ENCODE data around the gene CACNB1. TPM values are rescaled to one million over a fixed set of nuclear protein-coding genes. Genes with fewer than 3 reads are reported as not detected.

Gene CACNB1
- total RNA-seq, 2 experiments from 2014 or later, result 14.9 to 15.5 TPM

GRCh38 chr17:39139561-39139960 lies 57.9 kb downstream of the CACNB1 start:
- Mint-ChIP-seq H3K36me3 (ENCODE audit: low read depth) (peaks cover 23% of the 10 kb centered on the region), H3K27me3 (no peaks in the 10 kb centered on the region), H3K4me1 (ENCODE audit: low read depth) (peaks cover 3% of the 10 kb centered on the region), H3K4me3 (no peak overlapping the region), H3K9me3 (no peaks in the 10 kb centered on the region), H3K27ac (no peak overlapping the region)
- ChIA-PET POLR2A (interaction anchor here (0.9 kb wide), 1 partner anchor 47 kb away, joined by 3 read pairs; no protein-coding TSS in a partner anchor), CTCF (interaction anchor here (1.2 kb wide), 1 partner anchor 13 kb away, joined by 3 read pairs; no protein-coding TSS in a partner anchor)
- no peak for TF ChIP-seq CTCF (IDR thresholded peaks at IDR 0.05)
- ATAC-seq (ENCODE audit: poor library complexity), result no peak
- peaks cover 4% of the 10 kb centered on the region for H3K4me1 ChIP-seq (ENCODE audit: insufficient read depth, low read length)
- H3K27ac ChIP-seq (ENCODE audit: low read depth in 1 of 2, low read length in 2 of 2), result no peak overlapping the region
- no peaks in the 10 kb centered on the region for H3K27me3 ChIP-seq (ENCODE audit: control insufficient read depth in 1 of 2, insufficient read depth in 2 of 2, low read length in 2 of 2)
- H3K9me3 ChIP-seq (ENCODE audit: control insufficient read depth in 1 of 2, insufficient read depth in 1 of 2, low read length in 2 of 2), result no peaks in the 10 kb centered on the region
- no peaks in the 10 kb centered on the region for H3K36me3 ChIP-seq (ENCODE audit: insufficient read depth, low read length)
- DNase-seq, result no peak
- no peak overlapping the region for H3K4me3 ChIP-seq (ENCODE audit: low read length)
- intact Hi-C loops (cut with DNase I, micrococcal nuclease), result no loop called here

- H3K4me1 ChIP-seq (ENCODE audit: insufficient read depth, low read length), result peaks cover 2% of the 10 kb centered on the region
- Mint-ChIP-seq H3K4me1 (ENCODE audit: low read depth) (no peaks in the 10 kb centered on the region), H3K4me3 (no peak overlapping the region), H3K27me3 (no peaks in the 10 kb centered on the region), H3K36me3 (ENCODE audit: low read depth) (peaks cover 23% of the 10 kb centered on the region), H3K27ac (no peak overlapping the region), H3K9me3 (no peaks in the 10 kb centered on the region)
- no peak for TF ChIP-seq CTCF (IDR thresholded peaks at IDR 0.05)
- H3K4me3 ChIP-seq (ENCODE audit: low read length), result no peak overlapping the region
- POLR2A ChIA-PET, result no interaction called here
- CTCF ChIA-PET, result interaction anchor here (1.2 kb wide), 1 partner anchor 14 kb away, joined by 3 read pairs; no protein-coding TSS in a partner anchor
- intact Hi-C loops (cut with DNase I, micrococcal nuclease), result no loop called here
- ATAC-seq (ENCODE audit: poor library complexity) (no peak), DNase-seq (no peak)
- no peaks in the 10 kb centered on the region for H3K9me3 ChIP-seq (ENCODE audit: control insufficient read depth in 1 of 2, insufficient read depth in 1 of 2, low read length in 2 of 2)
- no peak overlapping the region for H3K27ac ChIP-seq (ENCODE audit: low read depth in 1 of 2, low read length in 2 of 2)
- no peaks in the 10 kb centered on the region for H3K36me3 ChIP-seq (ENCODE audit: insufficient read depth, low read length)
- H3K27me3 ChIP-seq (ENCODE audit: control insufficient read depth in 1 of 2, insufficient read depth in 2 of 2, low read length in 2 of 2), result no peaks in the 10 kb centered on the region
Measured at GRCh38 chr17:39139161-39139511, 58.3 kb downstream of the CACNB1 start.

- intact Hi-C loops (cut with DNase I, micrococcal nuclease), result no loop called here
- POLR2A ChIA-PET, result no interaction called here
- Histone ChIP-seq H3K27me3 (ENCODE audit: control insufficient read depth in 1 of 2, insufficient read depth in 2 of 2, low read length in 2 of 2) (no peaks in the 10 kb centered on the region), H3K36me3 (ENCODE audit: insufficient read depth, low read length) (no peaks in the 10 kb centered on the region), H3K4me1 (ENCODE audit: insufficient read depth, low read length) (no peaks in the 10 kb centered on the region), H3K27ac (ENCODE audit: low read depth in 1 of 2, low read length in 2 of 2) (no peak overlapping the region), H3K9me3 (ENCODE audit: control insufficient read depth in 1 of 2, insufficient read depth in 1 of 2, low read length in 2 of 2) (no peaks in the 10 kb centered on the region), H3K4me3 (ENCODE audit: low read length) (no peak overlapping the region)
- no peak for TF ChIP-seq CTCF (IDR thresholded peaks at IDR 0.05)
- no peak overlapping the region for H3K27ac Mint-ChIP-seq
- peaks cover 23% of the 10 kb centered on the region for H3K36me3 Mint-ChIP-seq (ENCODE audit: low read depth)
- DNase-seq (no peak), ATAC-seq (ENCODE audit: poor library complexity) (no peak)
- no peaks in the 10 kb centered on the region for H3K4me1 Mint-ChIP-seq (ENCODE audit: low read depth)
- no peak overlapping the region for H3K4me3 Mint-ChIP-seq
- no peaks in the 10 kb centered on the region for H3K27me3 Mint-ChIP-seq
- CTCF ChIA-PET, result interaction anchor here (1.2 kb wide), 1 partner anchor 14 kb away, joined by 3 read pairs; no protein-coding TSS in a partner anchor
- no peaks in the 10 kb centered on the region for H3K9me3 Mint-ChIP-seq
Measured at GRCh38 chr17:39138431-39139160, 58.9 kb downstream of the CACNB1 start.

All from CD4-positive, alpha-beta T cell (primary cell).